ENCODE data around the gene TSPAN31.
A peak's percentile ranks its signal among the peaks of the same experiment; 100 is the strongest.

The TSPAN31 gene

DNA sequence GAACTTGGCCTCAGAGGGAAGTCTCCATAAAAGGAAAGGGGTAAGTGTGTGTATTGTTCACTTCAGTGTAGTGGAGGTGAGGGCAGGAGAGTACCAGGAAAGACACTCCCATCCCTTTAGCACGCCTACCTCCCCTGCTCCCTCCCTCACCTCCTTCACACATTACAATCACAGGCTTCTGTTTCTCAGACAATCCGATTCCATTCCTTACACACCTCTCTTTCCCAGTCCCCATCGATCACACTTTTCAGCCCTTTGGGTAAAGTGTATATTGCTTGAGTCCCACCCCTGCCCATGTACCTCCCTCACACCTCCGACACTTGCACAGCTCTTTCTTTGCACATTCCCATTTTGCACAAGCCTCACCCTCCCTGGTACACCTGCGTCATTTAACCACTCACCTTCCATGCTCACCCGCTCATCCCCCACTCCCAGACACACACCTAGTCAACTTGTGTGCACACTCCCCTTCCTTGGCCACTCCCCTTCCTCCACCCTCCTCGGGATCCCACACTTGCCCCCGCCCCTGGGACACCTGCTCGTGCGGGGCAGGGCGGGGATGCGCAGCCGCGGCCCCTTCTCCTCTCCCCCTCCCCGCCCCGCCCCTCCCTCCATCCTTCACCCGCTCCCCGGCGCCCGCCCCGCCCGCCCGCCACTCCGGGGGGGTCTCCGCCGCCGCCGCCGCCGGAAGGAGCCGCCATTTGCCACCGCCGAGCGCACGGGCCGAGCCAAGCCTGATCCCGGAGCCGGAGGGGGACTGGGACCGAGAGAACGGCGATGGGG lies 9.8 kb downstream of the TSPAN31 start, which contains the start of gene MARCHF9:
TSS of gene MARCHF9 (plus strand) at position 693 of the 783 bp plus-strand sequence. CDS start 426 bp downstream, outside the sequence.
- DNase-seq: peak; percentile 63 to 74

DNA sequence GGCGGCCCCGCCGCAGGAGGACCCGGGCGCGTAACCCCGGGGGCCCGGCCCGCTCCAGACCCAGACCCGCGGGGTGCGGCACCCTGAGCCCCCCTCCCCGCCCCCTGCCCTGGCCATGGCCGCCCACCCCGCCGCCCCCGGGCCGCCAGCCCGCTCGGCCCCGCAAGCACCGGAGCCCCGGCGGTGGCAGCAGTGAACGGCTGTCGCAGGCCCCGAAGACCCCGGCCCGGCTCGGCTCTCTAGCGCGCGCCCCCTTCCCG lies 10.3 kb downstream of the TSPAN31 start:
- DNase-seq: no peak

DNA sequence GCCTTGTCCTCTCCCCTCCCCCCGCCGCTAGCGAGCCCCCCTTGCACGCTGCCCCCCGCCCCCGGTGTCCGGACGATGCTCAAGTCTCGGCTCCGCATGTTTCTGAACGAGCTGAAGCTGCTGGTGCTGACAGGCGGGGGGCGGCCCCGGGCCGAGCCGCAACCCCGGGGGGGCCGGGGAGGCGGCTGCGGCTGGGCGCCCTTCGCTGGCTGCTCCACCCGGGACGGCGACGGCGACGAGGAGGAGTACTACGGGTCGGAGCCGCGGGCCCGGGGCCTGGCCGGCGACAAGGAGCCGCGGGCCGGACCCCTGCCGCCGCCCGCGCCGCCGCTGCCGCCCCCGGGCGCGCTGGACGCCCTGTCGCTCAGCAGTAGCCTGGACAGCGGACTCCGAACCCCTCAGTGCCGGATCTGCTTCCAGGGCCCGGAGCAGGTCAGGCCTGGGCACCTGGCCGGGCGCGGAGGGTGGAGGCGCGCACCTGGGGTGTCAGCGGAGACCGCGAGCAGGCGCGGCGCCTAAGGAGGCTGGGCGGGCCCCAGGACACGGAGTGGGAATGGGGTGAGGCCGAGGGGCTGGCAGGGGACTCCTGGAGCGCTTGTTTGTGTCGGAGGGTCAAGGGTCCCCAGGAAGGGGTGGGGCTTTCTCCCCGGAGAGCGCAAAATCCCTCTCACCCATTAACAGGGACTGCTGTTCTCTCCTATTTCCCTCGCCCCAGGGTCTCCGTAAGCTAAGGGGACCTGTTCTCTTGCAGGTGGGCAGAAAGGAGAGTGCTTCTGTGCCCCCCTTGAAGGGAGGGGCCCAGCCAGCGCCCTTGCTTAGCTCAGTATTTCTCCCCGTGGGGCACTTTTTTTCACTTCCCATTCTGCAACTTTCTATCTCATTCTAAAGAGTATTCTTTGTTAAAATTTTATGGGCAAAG lies 10.9 kb downstream of the TSPAN31 start:
- DNase-seq: peak in 1 of 2 experiments; percentile 22

DNA sequence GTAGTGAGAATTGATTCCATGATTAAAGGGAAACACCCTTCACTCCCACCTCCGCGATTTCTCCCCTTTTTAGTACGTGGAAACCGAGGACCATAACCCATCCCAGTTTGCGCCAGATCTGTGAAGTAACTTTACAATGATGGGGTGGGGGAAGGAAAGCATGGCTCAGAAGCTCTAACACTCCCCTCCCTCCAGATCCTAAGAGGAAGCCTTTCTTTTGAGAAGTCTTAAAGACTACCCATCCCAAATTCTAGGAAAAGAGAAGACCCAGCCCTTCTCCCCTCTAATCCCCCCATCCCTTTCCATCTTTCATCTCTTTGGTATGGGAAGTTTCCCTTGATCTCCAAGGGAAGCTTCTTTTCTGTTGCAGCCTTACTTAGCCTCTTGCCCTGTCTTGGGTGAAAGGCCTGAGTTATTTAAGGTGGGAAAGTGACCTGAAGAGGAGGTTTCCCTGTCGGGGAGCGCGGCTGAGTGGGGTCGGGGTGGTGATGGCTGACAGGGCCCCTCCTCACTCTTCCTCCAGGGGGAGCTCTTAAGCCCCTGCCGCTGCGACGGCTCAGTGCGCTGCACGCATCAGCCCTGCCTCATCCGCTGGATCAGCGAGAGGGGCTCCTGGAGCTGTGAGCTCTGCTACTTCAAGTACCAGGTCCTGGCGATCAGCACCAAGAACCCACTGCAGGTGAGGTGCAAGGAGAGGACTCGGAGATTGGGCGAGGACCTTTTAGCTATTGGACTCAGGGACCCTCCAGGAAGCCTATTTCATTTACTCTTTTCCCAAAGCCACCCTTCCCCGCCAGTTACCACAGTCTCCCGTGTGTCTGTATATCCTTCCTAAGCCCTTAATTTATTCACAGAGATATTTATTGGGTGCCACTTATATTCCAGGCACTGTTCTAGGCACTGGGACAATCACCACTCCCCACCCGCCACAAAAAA lies 11.8 kb downstream of the TSPAN31 start:
- peak in 1 of 2 experiments; percentile 33 for DNase-seq

DNA sequence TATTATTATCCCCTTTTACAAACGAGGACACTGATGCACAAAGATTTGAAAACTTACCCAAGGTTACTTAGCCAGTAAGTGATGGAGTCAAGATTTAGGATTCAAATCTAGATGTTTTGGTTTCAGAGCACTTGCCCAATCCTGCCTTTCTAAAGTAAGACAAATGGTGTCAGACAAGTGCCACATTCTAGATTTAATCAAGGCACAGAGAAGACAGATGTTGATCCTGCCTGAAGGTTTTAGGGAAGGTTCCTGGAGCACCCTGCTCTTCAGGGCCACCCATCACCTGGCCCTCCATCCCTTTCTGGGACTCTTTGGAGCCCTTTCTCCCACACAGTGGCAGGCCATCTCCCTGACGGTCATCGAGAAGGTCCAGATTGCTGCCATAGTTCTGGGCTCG lies 12.9 kb downstream of the TSPAN31 start:
- DNase-seq: no peak

DNA sequence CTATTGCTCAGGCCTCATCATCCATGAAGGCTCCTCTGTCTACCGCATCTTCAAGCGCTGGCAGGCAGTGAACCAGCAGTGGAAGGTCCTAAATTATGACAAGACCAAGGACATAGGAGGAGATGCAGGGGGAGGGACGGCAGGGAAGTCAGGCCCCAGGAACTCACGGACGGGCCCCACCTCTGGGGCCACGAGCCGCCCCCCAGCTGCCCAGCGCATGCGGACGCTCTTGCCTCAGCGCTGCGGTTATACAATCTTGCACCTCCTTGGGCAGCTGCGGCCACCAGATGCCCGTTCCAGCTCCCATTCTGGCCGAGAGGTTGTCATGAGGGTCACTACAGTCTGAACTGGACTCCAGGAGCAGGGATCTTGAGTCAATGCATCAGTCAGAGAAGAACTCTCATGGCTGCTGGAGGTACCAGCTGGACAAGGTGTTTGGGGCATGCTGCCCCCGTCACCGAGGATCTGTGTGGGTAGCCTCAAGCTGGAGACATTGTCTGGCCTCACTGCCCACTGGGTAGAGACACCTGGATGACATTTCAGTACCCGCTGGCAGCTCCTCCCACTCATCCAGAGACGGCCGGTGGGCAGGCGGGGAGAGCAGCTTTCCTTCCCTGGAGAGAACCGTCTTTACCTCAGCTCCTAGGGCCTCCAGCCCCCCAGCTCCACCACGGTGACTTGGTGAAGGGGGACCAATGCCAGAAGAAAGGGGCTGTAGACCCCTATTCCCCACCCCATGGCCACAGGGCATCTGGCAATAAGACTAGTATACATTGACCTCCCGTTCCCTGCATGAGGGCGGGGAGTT lies 13.9 kb downstream of the TSPAN31 start:
- DNase-seq: no peak

DNA sequence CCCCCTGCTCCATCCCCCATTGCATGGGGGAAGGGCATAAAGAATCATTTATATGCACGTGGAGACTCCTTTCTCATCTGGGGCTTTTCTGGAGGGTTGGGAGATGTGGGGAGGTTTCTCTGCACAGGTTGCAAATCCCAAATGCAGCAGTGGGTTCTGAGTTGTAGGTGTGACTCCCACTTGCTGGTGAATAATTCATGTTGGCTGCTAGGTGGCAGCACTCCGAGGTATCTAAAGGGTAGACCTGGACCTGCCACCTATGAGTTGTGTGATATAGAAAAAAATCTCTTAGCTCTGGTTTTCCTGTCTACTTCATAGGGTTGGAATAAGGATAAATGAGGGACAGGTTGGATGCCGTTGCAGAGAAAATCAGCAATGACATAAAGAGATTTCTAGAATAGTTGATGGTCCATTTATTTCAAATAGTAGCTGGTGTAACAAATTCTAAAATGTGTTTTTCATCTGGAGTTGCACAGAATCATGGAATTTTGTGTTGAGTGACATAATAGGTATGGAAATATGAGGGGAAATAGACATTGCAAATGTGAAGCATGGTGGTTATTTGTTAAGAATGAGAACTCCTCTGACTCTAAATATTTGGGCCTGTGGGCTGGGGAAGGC lies 14.6 kb downstream of the TSPAN31 start:
- peak in 1 of 2 experiments; percentile 40 for DNase-seq

DNA sequence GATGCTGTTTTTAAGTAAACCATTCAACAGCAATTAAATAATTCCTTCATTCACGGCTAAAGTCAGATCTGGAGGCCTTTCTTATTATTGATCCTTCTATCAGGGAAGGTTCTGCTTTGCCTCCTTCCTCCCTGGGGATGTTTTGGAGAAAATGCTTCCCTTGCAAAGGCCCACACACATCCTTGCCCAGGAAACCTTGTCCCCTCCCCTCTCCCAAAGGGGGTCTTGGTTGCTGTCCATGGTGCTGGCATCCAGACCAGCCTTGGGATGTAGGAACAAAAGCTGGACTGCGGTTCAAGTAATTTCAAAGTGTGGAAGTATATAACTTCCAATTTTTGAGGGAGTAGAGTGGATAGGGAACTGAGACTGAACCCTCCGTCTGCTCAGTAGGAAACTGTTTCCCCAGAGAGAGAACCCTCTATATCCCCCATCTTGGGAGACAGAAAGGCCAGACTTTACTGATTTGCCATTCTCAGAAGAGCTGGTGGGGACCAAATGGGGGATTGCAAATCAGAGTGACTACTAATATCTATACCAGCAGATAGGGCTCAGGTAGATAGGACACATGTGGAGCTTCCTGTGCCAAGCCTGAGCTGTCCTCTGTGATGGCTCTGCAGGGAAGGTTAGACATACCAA lies 15.6 kb downstream of the TSPAN31 start:
- DNase-seq: no peak

DNA sequence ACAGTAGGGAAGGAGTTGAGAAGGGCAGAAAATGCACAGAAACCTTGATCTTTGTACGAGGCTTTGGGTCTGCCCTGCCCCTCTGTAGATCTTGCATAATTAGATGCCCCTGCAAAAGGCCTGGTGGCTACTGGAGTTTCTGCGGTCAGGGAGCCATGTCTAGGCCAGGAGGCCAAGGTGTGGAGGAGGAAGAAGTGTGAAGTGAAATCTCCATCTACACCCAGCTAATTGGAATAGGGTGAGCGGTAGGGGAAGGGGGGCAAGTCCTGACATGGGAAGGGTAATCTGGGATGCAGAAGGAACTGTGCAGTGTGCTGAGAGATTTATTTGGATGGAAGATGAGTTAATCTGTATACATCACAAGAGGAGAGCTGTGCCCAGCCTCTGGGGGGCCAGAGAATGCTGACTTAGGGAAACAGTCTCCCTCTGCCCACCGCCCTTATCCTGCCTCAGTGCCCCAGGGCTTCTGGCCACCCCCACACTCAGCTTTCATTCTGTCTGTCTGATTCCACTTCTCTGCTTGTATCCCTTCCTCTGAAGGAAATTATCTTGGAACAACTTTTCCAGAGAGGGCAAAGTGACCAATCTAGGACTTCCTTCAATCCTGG lies 16.7 kb downstream of the TSPAN31 start:
- no peak for DNase-seq

DNA sequence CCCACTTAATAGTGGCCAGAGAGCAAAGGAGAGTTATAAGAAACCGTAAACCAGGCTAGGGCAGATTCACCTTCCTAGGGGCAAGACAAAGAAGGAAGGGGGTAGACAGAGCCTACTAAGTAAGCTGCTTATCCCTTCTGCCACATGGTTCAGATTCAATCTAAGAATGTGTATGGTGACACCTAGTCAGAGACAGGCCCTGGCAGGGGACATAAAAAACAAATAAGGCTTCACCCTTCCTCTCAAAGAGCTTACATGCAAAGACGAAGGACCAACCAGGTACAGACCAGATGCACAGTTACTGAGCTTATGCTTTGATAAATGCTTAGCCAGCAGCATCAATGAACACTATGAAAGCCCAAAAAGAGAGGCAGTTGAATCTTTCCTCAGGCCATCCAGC lies 17.6 kb downstream of the TSPAN31 start:
- DNase-seq: peak in 1 of 2 experiments; percentile 19

DNA sequence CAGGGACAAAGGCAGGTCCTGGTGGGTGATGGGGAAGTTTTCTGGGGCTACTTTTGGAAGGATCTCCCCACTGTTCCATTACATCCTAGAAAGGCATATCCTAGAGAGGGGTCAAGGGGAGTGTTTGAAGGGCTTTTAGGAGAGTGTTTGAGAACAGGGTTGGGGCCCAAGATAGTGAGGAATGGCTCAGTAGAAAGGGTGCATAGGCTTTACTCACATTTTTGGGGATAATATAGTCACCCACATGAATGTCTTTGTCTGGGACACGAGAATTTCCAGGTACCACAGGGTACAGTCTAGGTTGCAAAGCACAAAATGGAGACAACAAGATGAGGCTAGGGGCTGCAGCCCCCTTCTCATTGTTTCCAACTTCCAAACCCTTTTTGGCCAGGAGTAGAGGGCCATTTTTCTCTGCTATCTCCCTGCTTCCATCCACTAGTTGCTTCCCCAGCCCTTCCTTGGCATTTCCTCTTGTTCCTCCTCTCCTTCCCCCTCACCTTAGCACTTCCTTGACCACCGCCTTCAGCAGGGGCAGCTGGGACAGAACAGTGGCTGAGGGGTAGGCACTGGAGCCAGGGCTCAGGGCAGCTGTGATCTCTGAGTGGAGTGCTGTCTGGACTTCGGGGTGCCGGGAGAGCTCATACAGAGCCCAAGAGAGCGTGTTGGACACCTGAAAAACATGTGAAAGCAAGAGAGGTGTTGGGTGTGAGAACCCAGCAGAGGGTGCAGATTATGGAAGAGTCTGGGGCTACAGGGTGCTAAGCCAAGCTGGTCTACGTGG lies 19.2 kb downstream of the TSPAN31 start:
- DNase-seq: no peak

DNA sequence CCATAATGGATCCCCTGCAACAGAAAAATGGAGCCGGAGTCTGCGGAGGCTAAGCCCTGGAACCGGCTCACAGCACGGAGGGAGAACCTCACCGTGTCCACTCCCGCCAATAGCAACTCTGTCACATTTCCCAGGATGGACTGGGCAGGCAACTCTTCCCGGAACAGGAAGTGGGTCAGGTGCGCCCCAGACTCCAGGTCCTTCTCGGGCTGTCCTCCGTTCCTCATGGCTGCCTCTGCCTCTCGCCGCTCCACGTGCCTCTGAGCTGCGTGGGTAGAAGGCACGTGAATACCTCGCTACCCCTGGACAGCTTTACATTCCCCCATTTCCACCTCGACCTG lies 19.8 kb downstream of the TSPAN31 start:
- no peak for DNase-seq

DNA sequence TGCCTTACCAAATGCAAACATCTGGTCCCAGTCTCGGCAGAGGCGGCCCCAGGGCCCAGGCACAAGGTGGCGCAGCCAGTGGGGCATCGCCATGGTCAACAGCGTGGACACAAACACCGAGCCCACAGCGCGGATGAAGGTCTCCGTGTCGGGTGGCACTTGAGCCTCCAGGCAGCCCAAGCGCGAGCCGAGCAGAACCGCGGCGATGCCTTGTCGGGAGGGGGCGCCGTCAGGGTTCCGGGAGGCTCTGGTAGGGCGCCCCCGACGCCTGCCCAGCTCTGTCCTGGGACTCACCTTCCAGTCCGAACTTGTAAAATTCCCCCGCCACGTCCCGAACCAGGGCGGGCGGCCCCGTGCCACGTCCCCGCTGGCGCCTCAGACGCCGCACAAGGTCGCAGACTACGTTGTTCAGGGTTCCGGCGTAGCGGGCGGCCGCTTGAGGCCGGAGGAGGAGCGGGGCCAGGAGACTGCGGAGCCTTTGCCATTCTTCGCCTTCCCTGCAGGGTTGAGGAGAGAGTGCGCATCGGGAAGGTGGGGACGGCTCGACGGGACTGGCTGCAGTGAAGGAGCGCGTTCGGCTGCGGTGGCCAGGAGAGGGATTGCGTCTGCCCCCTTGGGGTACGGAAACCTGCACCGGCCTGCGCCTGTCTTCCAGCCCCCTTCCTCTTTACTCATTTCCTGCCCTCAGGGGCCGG lies 20.3 kb downstream of the TSPAN31 start:
- peak in 1 of 2 experiments; percentile 48 for DNase-seq

DNA sequence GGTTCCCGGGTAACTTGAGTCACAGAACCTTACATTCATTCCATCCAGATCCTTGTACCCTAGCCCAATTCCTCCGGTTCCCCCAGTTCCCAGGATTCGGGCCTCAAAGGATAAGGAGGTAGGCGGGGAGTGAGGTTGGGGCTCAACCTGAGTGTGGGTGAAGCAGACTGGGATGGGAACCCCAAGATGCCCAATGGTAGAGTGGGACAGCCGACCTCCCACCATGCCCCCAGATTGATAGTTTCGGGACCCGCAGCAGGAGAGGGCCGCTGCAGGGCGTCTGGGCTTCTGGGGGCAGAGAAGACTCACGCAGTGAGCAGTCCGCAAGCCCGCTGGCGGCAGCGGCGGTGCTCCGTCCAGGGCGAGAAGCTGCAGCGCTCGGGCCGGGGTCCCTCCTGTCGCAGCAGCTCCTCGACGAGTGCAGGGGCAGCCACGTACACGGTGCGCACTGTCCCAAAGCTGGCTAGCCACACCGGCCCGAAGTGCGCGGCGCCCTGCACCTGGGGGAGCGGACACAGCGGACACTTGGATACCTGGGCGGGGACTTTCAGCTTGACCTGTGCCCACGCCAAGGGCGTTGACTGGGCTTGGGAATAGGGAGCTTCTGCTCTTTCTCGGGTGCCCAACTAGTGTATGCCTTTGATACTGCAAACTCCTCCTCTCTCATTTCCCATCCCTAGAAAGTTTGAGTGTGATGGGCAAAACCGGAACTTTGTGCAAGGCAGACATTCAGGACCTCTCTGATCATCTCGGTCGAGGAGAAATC lies 21.0 kb downstream of the TSPAN31 start:
- peak in 1 of 2 experiments; percentile 39 for DNase-seq

DNA sequence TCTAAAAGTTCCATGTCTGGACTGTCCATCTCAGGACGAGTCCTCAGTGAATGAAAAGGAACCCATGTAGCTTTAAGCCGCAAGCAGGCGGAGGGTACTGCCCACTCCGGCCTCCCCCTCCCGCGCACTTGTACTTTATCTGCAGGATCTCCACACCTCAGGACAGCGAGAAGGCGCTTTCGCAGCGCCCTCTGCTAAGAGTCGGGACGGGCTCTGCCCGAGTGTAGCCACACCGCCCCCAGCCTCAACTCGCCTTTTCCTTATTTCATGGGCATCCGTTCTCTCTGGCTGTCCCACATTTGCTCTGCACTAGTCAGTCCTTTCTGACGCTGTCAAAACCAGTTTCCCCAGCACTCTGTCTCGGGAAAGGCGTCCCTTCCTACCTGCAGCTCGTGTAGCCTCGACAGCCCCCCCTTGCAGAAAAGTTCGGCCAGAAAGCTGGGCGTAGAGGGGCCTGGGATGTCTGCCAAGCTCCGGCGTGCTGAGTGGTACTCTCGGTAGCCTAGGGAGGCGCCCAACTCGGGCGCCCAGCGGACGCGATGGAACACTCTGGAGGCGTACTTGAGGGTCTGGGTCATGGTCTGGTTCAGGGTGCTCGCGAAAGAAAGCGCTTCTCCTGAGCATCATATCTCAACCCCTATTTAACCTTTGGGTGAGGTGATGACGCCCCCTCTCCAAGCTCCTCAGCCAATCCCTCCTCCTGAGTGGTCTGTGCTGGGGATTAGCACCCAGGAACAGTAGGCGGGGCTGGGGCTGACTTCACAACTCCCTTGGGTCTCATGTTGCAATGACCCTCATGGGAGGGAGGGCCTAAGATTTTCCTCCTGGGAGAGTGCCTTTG lies 21.8 kb downstream of the TSPAN31 start, which contains the start of gene CYP27B1:
TSS of gene CYP27B1 (minus strand) at position 615 of the 841 bp plus-strand sequence. CDS start at position 578, 37 bp downstream.
- DNase-seq: peak; percentile 72 to 88

DNA sequence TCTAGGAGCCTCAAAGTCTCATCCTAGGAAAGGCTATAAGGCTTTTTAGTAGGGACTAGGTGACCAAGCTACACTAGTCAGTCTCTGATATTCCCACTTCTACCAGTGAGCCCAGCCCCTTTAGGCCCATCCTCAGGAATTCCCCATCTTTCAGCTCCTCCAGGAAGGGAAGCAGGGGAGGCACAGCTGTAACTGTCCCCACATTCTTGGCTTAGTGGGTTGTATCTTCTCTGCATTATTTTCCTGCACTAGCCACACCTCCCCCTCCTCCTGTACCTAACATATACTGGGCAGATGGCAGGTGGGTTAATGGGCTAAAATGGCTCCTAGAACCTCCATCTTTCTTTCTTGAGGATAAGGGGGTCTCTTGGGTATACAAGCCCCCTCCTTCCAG lies 22.5 kb downstream of the TSPAN31 start:
- peak in 1 of 2 experiments; percentile 48 for DNase-seq

DNA sequence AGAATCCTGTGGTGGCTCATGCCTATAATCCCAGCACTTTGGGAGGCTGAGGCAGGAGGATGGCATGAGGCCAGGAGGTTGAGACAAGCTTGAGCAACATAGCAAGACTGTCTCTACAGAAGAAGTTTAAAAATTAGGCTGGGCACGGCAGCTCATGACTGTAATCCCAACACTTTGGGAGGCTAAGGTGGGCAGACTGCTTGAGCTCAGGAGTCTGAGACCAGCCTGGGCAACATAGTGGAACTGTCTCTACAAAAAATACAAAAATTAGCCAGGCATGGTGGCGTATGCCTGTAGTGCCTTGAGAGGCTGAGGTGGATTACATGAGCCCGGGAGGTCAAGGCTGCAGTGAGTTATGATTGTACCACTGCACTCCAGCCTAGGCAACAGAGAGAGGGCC lies 23.0 kb downstream of the TSPAN31 start:
- no peak for DNase-seq

Data from NCI-H524 (cell line).